K562 (cell line): ENCODE data around the gene PBX4. TPM values are rescaled to one million over a fixed set of nuclear protein-coding genes. Genes with fewer than 3 reads are reported as not detected.

ENCODE experiments used
- ATAC-seq: fragments of 200-7000 bp; cut with Tn5 transposase; 3 replicates; pipeline ENCODE4 v1.9.1; 2020; ENCODE audit warnings: moderate library complexity
- BruUV-seq: library from RNA; stranded (reverse); fragments of 400-500 nt; replicated peaks from 2 replicates; lab custom pipeline; 2021; lab: Mats Ljungman, UMichigan
- CTCF ChIA-PET: fragments of 300-600 bp; formaldehyde crosslinking; extraction: SDS; loops from one replicate; lab custom pipeline; 2021; ENCODE audit warnings: low intra/inter-chr PET ratio; lab: Yijun Ruan, JAX
- POLR2A ChIA-PET: fragments of 300-600, 350-650 bp; sonication (Branson Sonifier 250); formaldehyde crosslinking; extraction: SDS; loops from one replicate; lab custom pipeline; 2021; ENCODE audit warnings: antibody characterized with exemption, inconsistent platforms; lab: Yijun Ruan, JAX
- DNase-seq, 4 experiments: peaks; one replicate each; pipeline versions ENCODE4 v3.0.0 to v3.0.0-alpha.2; 2011 to 2018; ENCODE audit warnings: low spot score in 3 of 4, mixed read lengths in 3 of 4; ENCODE audit errors: extremely low read depth in 1 of 4
- FAIRE-seq: peaks from 2 replicates; lab custom pipeline; 2011; peaks lifted over from hg19 to GRCh38; lab: Jason Lieb, UNC
- H2AFZ ChIP-seq: 2 replicates; pipeline ENCODE4 v1.6.0; 2011; ENCODE audit warnings: low read depth, low read length, control low read depth, inconsistent platforms
- H3K27ac ChIP-seq: fragments of 200-600 bp; 3 replicates; pipeline ENCODE4 v1.8.0; 2011; ENCODE audit warnings: low read depth, mild to moderate bottlenecking, control low read depth, inconsistent platforms, low read length, moderate library complexity, mixed read lengths; ENCODE audit errors: extremely low read depth
- H3K27me3 ChIP-seq, 2 experiments: fragments of 300-600 bp in 1 of 2; 2 replicates in 1 of 2; 3 replicates in 1 of 2; pipeline versions ENCODE4 v1.6.0 to v1.8.0; 2011; ENCODE audit warnings: inconsistent platforms in 2 of 2, low read length in 2 of 2, mild to moderate bottlenecking in 1 of 2, mixed read lengths in 1 of 2, moderate library complexity in 1 of 2; ENCODE audit not compliant: control insufficient read depth in 2 of 2, insufficient read depth in 2 of 2
- H3K36me3 ChIP-seq: fragments of 300-600 bp; 3 replicates; pipeline ENCODE4 v1.8.0; 2011; ENCODE audit warnings: mild to moderate bottlenecking, low read length, inconsistent platforms; ENCODE audit not compliant: control insufficient read depth, insufficient read depth
- H3K4me1 ChIP-seq, 2 experiments: fragments of 200-600 bp in 1 of 2; replicated peaks in 1 of 2; 2 replicates in 1 of 2; 3 replicates in 1 of 2; pipeline versions ENCODE4 v1.5.1 to v1.8.0; 2011; ENCODE audit warnings: inconsistent platforms in 2 of 2, low read length in 2 of 2, mild to moderate bottlenecking in 1 of 2, mixed read lengths in 1 of 2, moderate library complexity in 1 of 2; ENCODE audit not compliant: control insufficient read depth in 2 of 2, insufficient read depth in 2 of 2
- H3K4me2 ChIP-seq: 2 replicates; pipeline ENCODE4 v1.6.1; 2011; ENCODE audit warnings: low read length, control low read depth, inconsistent platforms, mixed read lengths; ENCODE audit not compliant: insufficient read depth
- H3K4me3 ChIP-seq: fragments of 200-600 bp; sonication (generic), shearing (Covaris generic); 2 replicates; pipeline ENCODE4 v1.5.1; 2016; ENCODE audit warnings: control low read depth, inconsistent platforms
- H3K79me2 ChIP-seq: fragments of 200-600 bp; 3 replicates; pipeline ENCODE4 v1.8.0; 2011; ENCODE audit warnings: low read length, inconsistent platforms; ENCODE audit not compliant: control insufficient read depth, insufficient read depth
- H3K9ac ChIP-seq, 2 experiments: 2 replicates each; pipeline versions ENCODE4 v1.6.0 to v1.6.1; 2011; ENCODE audit warnings: low read depth in 2 of 2, low read length in 2 of 2, control low read depth in 1 of 2, inconsistent platforms in 1 of 2, mild to moderate bottlenecking in 1 of 2, mixed read lengths in 1 of 2; ENCODE audit not compliant: insufficient read depth in 1 of 2
- H3K9me1 ChIP-seq: one replicate; pipeline ENCODE4 v1.6.0; 2011; ENCODE audit warnings: inconsistent platforms, mild to moderate bottlenecking, low read length, moderate library complexity; ENCODE audit not compliant: control insufficient read depth, insufficient read depth
- H3K9me3 ChIP-seq: replicated peaks from 2 replicates; pipeline ENCODE4 v1.5.1; 2011; ENCODE audit warnings: low read depth, low read length, inconsistent platforms; ENCODE audit not compliant: control insufficient read depth, insufficient read depth
- H4K20me1 ChIP-seq: replicated peaks from 2 replicates; pipeline ENCODE4 v1.6.1; 2011; ENCODE audit warnings: low read length, inconsistent platforms, mixed read lengths; ENCODE audit not compliant: control insufficient read depth, insufficient read depth
- CTCF ChIP-seq, 3 experiments: IDR thresholded peaks in 2 of 3; conservative IDR thresholded peaks in 1 of 3; 2 replicates each; pipeline ENCODE4 v1.5.1; 2011 to 2012; ENCODE audit warnings: low read length in 3 of 3, mild to moderate bottlenecking in 3 of 3, control low read depth in 2 of 3, improper control_type of control experiment in 1 of 3, inconsistent platforms in 1 of 3, low read depth in 1 of 3, mixed read lengths in 1 of 3, moderate library complexity in 1 of 3; ENCODE audit not compliant: insufficient read depth in 2 of 3
- CTCFL ChIP-seq: IDR thresholded peaks from 2 replicates; pipeline ENCODE4 v1.6.1; 2011; ENCODE audit warnings: borderline replicate concordance, low read depth, mild to moderate bottlenecking, moderate library complexity, low read length; ENCODE audit not compliant: insufficient read depth, poor library complexity, severe bottlenecking
- RAD21 ChIP-seq, 2 experiments: fragments of 250-450 bp in 1 of 2; fragments of 450-650 bp in 1 of 2; sonication (Bioruptor Pico) in 1 of 2; formaldehyde crosslinking in 1 of 2; IDR thresholded peaks in 1 of 2; conservative IDR thresholded peaks in 1 of 2; 2 replicates each; pipeline versions ENCODE4 v1.4.0 to v1.8.0; 2020 to 2022; ENCODE audit warnings: mild to moderate bottlenecking in 2 of 2, moderate library complexity in 1 of 2
- REST ChIP-seq, 2 experiments: fragments of 450-650 bp; formaldehyde crosslinking in 1 of 2; IDR thresholded peaks; 2 replicates each; pipeline versions ENCODE4 v1.4.0 to v1.6.1; 2014 to 2020; ENCODE audit warnings: mild to moderate bottlenecking in 2 of 2, borderline replicate concordance in 1 of 2, low read depth in 1 of 2
- STAG1 ChIP-seq: sonication (generic); formaldehyde crosslinking; IDR thresholded peaks from 2 replicates; pipeline ENCODE4 v1.5.0; 2020; ENCODE audit warnings: missing genetic modification reagents, borderline replicate concordance
- WGBS: fragments of 100-300 bp; shearing (Covaris generic); methylation state at CpG from one replicate; pipeline ENCODE4 v1.1.6; 2016; ENCODE audit warnings: low coverage, mixed read lengths; ENCODE audit not compliant: insufficient coverage; ENCODE audit errors: missing lambda C conversion rate; 5-methylcytosine and 5-hydroxymethylcytosine counted together
- in situ Hi-C: fragments of 300-500 bp; cut with MboI; formaldehyde crosslinking; loops from 4 replicates; pipeline ENCODE4 v1.15.0; 2018; ENCODE audit warnings: inconsistent platforms, mixed read lengths
- intact Hi-C: fragments of 100-400 bp; cut with micrococcal nuclease; formaldehyde crosslinking; loops from 2 replicates; pipeline ENCODE4 v1.14.2; 2022
- polyA plus RNA-seq, 8 experiments: library from polyadenylated mRNA; depleted of rRNA in 4 of 8; stranded (reverse) in 5 of 8; unstranded in 3 of 8; fragments of >200 nt; fragmentation: Nextera tagmentation in 2 of 8; fragmentation: Illumina TruSeq in 1 of 8; extraction: Ambion mirVana in 2 of 8; extraction: Trizol in 1 of 8; gene quantifications; 2 replicates each; pipeline versions ENCODE4 v1.2.1 to v1.2.3, GENCODE V29; 2011 to 2014; ENCODE audit warnings: inconsistent platforms in 1 of 8, missing spikeins in 1 of 8
- total RNA-seq, 7 experiments: library from RNA; depleted of rRNA in 6 of 7; stranded (reverse); fragments of >200 nt in 6 of 7; fragmentation: Illumina TruSeq in 2 of 7; extraction: Trizol in 2 of 7; gene quantifications; 2 replicates each; pipeline versions ENCODE4 v1.2.1 to v1.2.3, GENCODE V29; 2011 to 2021; ENCODE audit warnings: low replicate concordance in 1 of 7

The PBX4 gene
- total and polyA plus RNA-seq, 9 of the 15 experiments (the other 6 are each of a cell fraction or from before 2014, with no cell fraction given), result 0.11 to 3.8 (median 1.6) TPM; not detected in 1

- no TSS peak for BruUV-seq
- FAIRE-seq, result peak; percentile 75
- Histone ChIP-seq H3K9me1 (no peaks in the 10 kb centered on the region), H3K9ac (peak overlapping the region in 1 of 2 experiments; percentile 58; a peak in 1 of 4 replicates), H2AFZ (no peak overlapping the region), H3K27me3 (peaks cover 0 to 21% of the 10 kb centered on the region in 2 experiments; a peak in 3 of 5 replicates), H4K20me1 (peaks cover 7% of the 10 kb centered on the region; the same call in 1 of the 2 replicates), H3K4me1 (peaks cover 0 to 19% of the 10 kb centered on the region in 2 experiments; a peak in 2 of 5 replicates), H3K27ac (no peak overlapping the region), H3K79me2 (no peaks in the 10 kb centered on the region), H3K4me3 (no peak overlapping the region), H3K9me3 (no peaks in the 10 kb centered on the region), H3K36me3 (no peaks in the 10 kb centered on the region), H3K4me2 (no peak overlapping the region)
- ATAC-seq, result peak; percentile 89
- 29% methylated on average over 14 of the region's 17 CpGs for WGBS
- ChIA-PET CTCF (interaction anchor here (0.7 kb wide), 1 partner anchor 80 kb away, joined by 4 read pairs; the partner anchor contains the start of gene GMIP), POLR2A (interaction anchor here (0.6 kb wide), 1 partner anchor 54 kb away, joined by 3 read pairs; no protein-coding TSS in a partner anchor)
- intact Hi-C loops (loop anchor here (10.0 kb wide), 1 partner anchor 182 kb away; no protein-coding TSS in a partner anchor), in situ Hi-C loops (no loop called here)
- peak in 3 of 4 experiments; percentile 38 to 55 (median 53) for DNase-seq
- TF ChIP-seq RAD21 (CRISPR knock-in tag; conservative IDR thresholded peaks at IDR 0.05 in 1 of 2, IDR thresholded peaks at IDR 0.05 in 1 of 2), result peak in 1 of 2 experiments; percentile 58; a peak in 3 of 4 replicates
- TF ChIP-seq CTCFL, result peak; percentile 52
- TF ChIP-seq CTCF (IDR thresholded peaks at IDR 0.05 in 2 of 3, conservative IDR thresholded peaks at IDR 0.05 in 1 of 3; ENCODE audit: insufficient read depth in 2 of 3, low read depth in 1 of 3, low read length in 3 of 3), result peak; percentile 56 to 68 (median 57)
- TF ChIP-seq REST (IDR thresholded peaks at IDR 0.05; ENCODE audit: borderline replicate concordance), result peak; percentile 50; the same call in 1 of the 2 replicates
- TF ChIP-seq REST (CRISPR knock-in tag; IDR thresholded peaks at IDR 0.05; ENCODE audit: low read depth), result no peak
- peak; percentile 51; the same call in 1 of the 2 replicates for TF ChIP-seq STAG1 (CRISPR knock-in tag)
Observed at GRCh38 chr19:19562665-19563347, 55.7 kb downstream of the PBX4 start.
